ENCODE data around the gene CAD. TPM values are rescaled to one million over a fixed set of nuclear protein-coding genes. Genes with fewer than 3 reads are reported as not detected.

CAD gene
- total RNA-seq, 1 donor from 2014 or later, result 135 TPM

DNA sequence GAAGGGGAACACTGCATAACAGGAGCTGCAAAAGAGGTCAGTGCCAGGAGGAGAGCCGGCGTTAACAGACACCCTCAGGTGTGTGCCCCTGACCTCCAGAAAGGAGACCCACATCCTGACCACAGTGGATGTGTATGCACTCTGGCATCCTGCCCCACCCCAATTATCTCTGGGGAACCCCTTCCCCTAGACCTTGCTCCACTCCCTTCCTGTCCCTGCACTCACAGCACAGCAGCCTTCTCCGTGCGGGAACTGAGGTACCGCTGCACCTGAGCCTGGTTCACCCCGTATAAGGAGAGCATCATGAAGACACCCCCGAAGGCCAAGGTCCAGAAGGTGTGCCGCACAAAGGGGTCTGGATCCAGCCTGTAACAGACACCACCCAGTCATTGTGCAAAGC, 12.6 kb upstream of the CAD start:
- no peak for DNase-seq (ENCODE audit: low spot score)
- Mint-ChIP-seq H3K9me3 (no peaks in the 10 kb centered on the region), H3K27ac (peak overlapping the region; percentile 21)

DNA sequence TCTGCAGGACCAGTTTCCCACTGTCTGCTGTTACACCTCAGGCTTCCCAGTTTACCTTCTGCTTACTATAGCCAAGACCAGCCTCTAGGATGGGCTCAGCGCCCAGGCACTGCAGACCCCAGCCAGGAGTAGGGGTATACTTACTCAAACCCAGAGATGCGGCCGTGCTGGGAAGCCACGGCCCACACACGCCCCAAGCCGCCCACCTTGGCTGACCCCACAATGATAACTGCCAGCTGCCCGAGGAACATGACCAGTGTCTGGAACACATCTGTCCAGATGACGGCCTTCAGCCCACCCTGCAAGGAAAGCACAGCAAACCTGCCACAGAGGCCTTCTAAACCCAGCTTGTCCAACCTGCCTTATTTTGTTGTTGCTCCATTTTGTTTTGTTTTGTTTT, 12.0 kb upstream of the CAD start:
- intact Hi-C loops (cut with micrococcal nuclease), result no loop called here
- Mint-ChIP-seq H3K36me3 (ENCODE audit: low read depth) (peaks cover 54% of the 10 kb centered on the region), H3K9me3 (no peaks in the 10 kb centered on the region), H3K27ac (no peak overlapping the region), H3K4me3 (no peak overlapping the region), H3K4me1 (ENCODE audit: low read depth) (peaks cover 36% of the 10 kb centered on the region), H3K27me3 (ENCODE audit: insufficient read depth) (no peaks in the 10 kb centered on the region)
- DNase-seq (ENCODE audit: low spot score), result no peak

More for the DNA sequence above, 12.6 kb upstream of the CAD start:
- peaks cover 51% of the 10 kb centered on the region for H3K36me3 Mint-ChIP-seq (ENCODE audit: low read depth)
- H3K4me1 Mint-ChIP-seq (ENCODE audit: low read depth), result peaks cover 29% of the 10 kb centered on the region
- no peak overlapping the region for H3K4me3 Mint-ChIP-seq
- no peaks in the 10 kb centered on the region for H3K27me3 Mint-ChIP-seq (ENCODE audit: insufficient read depth)
- intact Hi-C loops (cut with micrococcal nuclease), result no loop called here

DNA sequence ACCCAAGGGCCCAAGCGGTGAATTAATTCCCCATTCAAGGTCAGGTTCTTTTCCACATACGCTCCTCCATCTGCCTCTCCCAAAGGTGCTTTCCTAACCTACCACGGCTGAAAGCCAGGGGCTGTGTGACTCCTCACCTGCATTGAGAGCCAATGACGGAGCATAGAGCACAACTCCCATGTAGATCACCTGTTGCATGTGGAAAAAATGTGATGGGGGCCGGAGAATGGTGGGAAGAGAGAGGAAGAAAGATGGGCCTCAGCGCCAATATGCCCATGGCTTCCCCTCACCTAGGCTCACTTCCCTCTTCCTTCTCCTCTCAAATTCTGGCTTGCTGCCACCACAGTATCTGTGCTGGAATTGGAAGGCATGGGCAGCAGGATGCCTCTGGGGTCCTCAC, 10.8 kb upstream of the CAD start:
- Mint-ChIP-seq H3K27ac (no peak overlapping the region), H3K4me1 (ENCODE audit: low read depth) (peaks cover 36% of the 10 kb centered on the region), H3K9me3 (no peaks in the 10 kb centered on the region), H3K36me3 (ENCODE audit: low read depth) (peaks cover 51% of the 10 kb centered on the region), H3K4me3 (no peak overlapping the region), H3K27me3 (ENCODE audit: insufficient read depth) (no peaks in the 10 kb centered on the region)
- intact Hi-C loops (cut with micrococcal nuclease), result no loop called here
- DNase-seq (ENCODE audit: low spot score), result no peak

DNA sequence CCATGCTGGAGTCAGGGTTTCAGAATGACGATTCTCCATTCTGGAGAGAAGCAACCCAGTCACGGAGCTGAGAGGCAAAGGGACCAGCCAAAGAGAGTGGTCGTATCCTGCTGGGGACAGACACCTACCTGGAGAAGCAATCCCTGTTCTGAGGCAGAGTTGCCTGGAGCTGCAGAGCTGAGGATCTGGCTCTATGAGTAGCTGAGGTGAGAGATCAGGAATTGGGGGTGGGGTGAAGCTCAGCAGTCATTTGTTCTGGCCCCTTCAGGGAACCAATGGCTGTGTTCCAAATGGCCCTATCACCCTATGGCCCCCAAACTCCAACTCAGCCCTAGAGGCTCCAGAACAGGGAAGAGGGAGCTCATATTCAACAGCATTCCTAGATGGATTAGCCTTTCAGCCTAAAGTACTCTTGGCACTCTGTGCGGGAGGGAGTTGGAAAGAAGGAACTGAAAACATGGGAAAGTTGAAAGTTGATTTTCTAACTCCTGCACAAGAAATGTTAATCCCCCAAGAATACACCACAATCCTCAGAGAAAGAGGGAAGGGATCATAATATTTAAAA, 8.6 kb upstream of the CAD start:
- Mint-ChIP-seq H3K27me3 (ENCODE audit: insufficient read depth) (no peaks in the 10 kb centered on the region), H3K4me1 (ENCODE audit: low read depth) (peaks cover 47% of the 10 kb centered on the region), H3K9me3 (no peaks in the 10 kb centered on the region), H3K4me3 (no peak overlapping the region), H3K27ac (no peak overlapping the region), H3K36me3 (ENCODE audit: low read depth) (peaks cover 50% of the 10 kb centered on the region)
- DNase-seq (ENCODE audit: low spot score), result no peak
- intact Hi-C loops (cut with micrococcal nuclease), result loop anchor here (1.0 kb wide), 1 partner anchor 10 kb away; no protein-coding TSS in a partner anchor

DNA sequence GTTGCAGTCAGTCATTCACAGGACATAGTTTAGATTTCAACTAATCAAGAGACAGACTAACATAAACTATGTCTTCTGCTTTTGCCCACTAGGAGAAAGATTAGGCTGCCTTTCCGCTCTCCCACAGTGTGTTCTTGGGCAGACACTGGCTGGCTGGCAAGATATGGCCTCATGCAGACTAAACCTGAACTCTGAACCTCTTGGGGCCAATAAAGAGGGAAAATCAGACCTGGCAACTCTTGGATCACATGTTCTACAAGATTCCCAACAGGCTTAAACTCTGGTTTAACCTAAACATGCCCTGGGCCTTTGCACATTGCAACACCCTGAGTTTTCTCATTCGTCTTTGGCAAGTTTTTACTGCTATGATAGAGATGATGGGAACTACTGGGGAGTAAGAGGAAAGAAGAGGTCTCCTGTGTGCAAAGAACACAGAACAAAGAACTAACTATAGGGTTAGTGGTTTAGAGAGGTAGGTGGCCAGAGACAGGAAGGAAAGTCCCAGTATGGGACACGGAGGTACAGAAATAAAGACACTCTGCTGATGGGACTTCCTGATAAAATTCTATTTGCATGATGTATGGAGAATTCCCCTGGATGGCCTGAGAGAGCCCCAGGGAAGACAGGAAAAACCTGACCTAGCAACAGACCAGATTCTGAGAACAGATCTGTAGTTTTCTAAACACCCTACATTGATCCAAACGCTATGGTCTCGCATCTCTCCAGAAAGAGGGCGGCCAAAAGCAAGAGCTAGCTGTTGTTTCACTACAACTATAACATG, 7.4 kb upstream of the CAD start:
- Mint-ChIP-seq H3K4me1 (ENCODE audit: low read depth) (peaks cover 50% of the 10 kb centered on the region), H3K27me3 (ENCODE audit: insufficient read depth) (no peaks in the 10 kb centered on the region), H3K9me3 (no peaks in the 10 kb centered on the region), H3K27ac (peak overlapping the region; percentile 19), H3K36me3 (ENCODE audit: low read depth) (peaks cover 49% of the 10 kb centered on the region), H3K4me3 (peak overlapping the region; percentile 65)
- DNase-seq (ENCODE audit: low spot score), result no peak
- intact Hi-C loops (cut with micrococcal nuclease), result loop anchor here (1.0 to 10.0 kb wide), 3 partner anchors 8 to 415 kb away; partner anchors contain the start of genes CCDC121, GPN1 and PPM1G

DNA sequence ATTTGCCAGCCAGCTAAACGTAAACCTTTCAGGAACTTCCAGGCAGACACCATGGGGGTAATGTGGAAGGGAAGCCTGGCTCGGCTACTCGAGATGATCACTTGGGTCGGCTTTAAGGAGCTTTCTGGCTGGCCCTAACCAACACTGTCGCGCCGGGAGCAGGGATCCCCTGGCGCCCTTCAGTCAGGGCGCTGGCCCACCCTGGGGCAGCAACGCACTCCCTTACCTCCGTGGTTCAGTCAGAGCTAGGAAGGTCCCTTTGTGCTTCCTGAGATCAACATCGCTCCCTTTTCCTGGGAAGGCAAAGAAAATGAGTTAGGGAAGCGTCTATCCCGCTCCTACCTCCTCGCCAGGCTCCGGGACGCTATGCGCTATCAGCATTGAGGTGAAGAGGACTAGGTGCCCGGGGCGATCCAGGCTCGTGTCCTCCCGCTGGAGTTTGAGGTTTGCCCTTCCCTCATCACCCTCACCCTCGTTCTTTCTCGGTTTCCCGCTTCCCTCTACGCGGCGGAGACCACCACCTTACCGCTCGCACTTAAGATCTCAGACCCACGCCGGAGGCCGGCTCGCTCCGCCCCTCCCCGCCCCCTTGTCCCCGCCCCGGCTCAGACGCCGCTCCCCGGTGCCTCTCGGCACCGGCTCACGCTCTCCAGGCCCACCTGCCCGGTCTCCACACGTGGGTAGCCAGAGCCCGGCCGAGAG, 5.8 kb upstream of the CAD start:
- no peak for DNase-seq (ENCODE audit: low spot score)
- Mint-ChIP-seq H3K36me3 (ENCODE audit: low read depth) (peaks cover 43% of the 10 kb centered on the region), H3K4me1 (ENCODE audit: low read depth) (peaks cover 47% of the 10 kb centered on the region), H3K4me3 (peak overlapping the region; percentile 91), H3K27me3 (ENCODE audit: insufficient read depth) (no peaks in the 10 kb centered on the region), H3K9me3 (no peaks in the 10 kb centered on the region), H3K27ac (peak overlapping the region; percentile 91)
- intact Hi-C loops (cut with micrococcal nuclease), result loop anchor here (1.0 to 10.0 kb wide), 3 partner anchors 160 to 413 kb away; partner anchors contain the start of genes AGBL5, CCDC121, GPN1 and PPM1G

DNA sequence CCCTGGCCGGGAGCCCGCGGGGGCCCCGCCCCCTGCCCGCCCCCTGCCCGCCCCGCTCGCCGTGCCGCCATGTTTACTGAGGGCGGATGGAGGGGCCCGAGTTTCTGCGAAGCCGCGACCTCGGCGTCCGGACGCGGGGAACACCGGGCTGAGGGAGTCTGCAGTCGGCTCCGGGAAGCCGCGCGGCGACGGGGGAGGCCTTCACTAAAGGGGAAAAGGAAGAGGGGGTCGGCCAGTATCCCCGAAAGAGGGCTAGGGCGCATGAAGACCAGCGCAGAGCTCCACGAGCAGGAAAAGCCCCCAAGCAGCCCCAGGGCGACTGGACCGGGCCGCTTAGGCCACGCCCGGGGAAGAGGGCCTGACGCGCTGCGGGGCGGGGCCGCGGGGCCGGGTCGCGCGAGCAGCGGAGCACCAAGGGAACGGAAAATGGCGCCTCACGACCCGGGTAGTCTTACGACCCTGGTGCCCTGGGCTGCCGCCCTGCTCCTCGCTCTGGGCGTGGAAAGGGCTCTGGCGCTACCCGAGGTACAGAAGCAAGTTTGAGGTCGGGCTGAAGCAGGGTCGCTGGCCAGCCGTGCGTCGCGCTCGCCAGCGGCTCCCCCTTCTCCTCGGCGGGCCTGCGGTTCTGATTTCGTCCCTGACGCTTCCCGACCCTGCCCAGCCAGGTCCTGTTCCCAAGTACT, 5.1 kb upstream of the CAD start, which contains the start of the genes ATRAID and SLC5A6:
Gene ATRAID, plus strand, starts transcription at position 99 of the 683 bp plus-strand sequence. Its CDS starts 328 bp downstream, at position 427.
Gene SLC5A6, minus strand, starts transcription at position 326 of the 683 bp plus-strand sequence. CDS start 4,618 bp downstream, outside the sequence.
- DNase-seq (ENCODE audit: low spot score), result peak; percentile 90
- Mint-ChIP-seq H3K4me1 (ENCODE audit: low read depth) (peaks cover 54% of the 10 kb centered on the region), H3K4me3 (peak within 1 kb of the TSS; percentile 99), H3K9me3 (no peaks in the 10 kb centered on the region), H3K27ac (peak within 1 kb of the TSS; percentile 100), H3K27me3 (ENCODE audit: insufficient read depth) (no peaks in the 10 kb centered on the region), H3K36me3 (ENCODE audit: low read depth) (peaks cover 46% of the 10 kb centered on the region)
- intact Hi-C loops (cut with micrococcal nuclease), result loop anchor here (1.0 to 10.0 kb wide), 12 partner anchors 51 to 451 kb away; partner anchors contain the start of genes AGBL5, CCDC121, GPN1 and GTF3C2

DNA sequence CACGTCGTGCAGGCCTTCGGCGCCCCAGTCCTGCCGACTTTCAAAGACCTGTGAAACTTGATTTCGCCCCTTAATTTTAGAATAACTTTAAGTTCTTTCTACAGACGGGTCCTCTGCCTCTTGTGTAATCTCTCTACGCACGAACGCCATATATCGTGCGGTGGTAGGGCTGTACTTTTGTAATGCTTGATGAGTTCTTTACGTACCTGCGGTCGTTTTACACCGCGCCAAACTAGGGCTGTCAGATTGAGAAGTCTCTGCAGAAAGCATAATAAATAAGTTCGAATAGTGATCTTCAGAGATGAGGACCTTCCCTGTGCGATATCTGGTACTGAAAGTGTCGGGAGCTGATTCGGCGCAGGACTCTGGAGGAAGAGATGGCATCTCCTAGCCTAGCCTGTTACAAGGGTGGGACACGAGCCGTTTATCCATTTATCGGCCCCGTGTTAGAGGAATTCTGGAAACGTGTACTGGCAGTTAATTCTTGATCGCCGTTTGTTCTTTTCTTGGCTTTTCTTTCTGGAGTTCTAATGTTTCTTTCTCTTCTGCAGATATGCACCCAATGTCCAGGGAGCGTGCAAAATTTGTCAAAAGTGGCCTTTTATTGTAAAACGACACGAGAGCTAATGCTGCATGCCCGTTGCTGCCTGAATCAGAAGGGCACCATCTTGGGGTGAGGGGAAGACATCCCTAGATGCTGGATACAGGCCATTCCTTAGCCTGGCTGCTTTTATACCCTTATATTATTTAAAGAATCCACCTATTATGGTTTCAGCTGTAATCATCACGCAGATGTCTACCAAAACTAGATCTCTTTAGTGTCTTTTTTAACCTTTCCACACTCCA, 4.3 kb upstream of the CAD start:
- Mint-ChIP-seq H3K4me3 (peak overlapping the region; percentile 99), H3K4me1 (ENCODE audit: low read depth) (peaks cover 60% of the 10 kb centered on the region), H3K27me3 (ENCODE audit: insufficient read depth) (no peaks in the 10 kb centered on the region), H3K27ac (peak overlapping the region; percentile 100), H3K36me3 (ENCODE audit: low read depth) (peaks cover 44% of the 10 kb centered on the region), H3K9me3 (no peaks in the 10 kb centered on the region)
- DNase-seq (ENCODE audit: low spot score), result peak; percentile 32
- intact Hi-C loops (cut with micrococcal nuclease), result loop anchor here (1.0 to 10.0 kb wide), 11 partner anchors 50 to 450 kb away; partner anchors contain the start of genes CCDC121, GPN1, GTF3C2 and KHK

DNA sequence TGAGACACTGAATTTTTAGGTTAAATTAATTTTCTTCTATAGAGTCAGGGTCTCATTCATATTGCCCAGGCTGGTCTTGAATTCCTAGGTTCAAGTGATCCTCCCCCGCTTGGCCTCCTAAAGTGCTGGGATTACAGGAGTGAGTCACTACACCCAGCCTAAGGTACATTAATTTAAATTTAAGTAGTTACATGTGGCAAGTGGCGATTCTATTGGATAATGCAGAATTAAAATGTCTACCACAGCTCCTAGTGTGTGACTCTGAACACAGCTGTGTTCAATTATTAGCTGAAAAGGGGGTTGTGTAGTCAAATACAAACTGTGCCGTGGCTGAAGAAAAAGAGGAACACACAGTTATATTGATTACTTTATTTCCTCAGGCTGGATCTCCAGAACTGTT, 2.2 kb upstream of the CAD start:
- Mint-ChIP-seq H3K36me3 (ENCODE audit: low read depth) (peaks cover 42% of the 10 kb centered on the region), H3K4me1 (ENCODE audit: low read depth) (peaks cover 53% of the 10 kb centered on the region), H3K27ac (no peak overlapping the region), H3K4me3 (no peak overlapping the region), H3K9me3 (no peaks in the 10 kb centered on the region), H3K27me3 (ENCODE audit: insufficient read depth) (no peaks in the 10 kb centered on the region)
- intact Hi-C loops (cut with micrococcal nuclease), result loop anchor here (5.0 to 10.0 kb wide), 5 partner anchors 190 to 973 kb away; partner anchors contain the start of genes CCDC121, CENPA, GPN1 and HADHA
- no peak for DNase-seq (ENCODE audit: low spot score)

DNA sequence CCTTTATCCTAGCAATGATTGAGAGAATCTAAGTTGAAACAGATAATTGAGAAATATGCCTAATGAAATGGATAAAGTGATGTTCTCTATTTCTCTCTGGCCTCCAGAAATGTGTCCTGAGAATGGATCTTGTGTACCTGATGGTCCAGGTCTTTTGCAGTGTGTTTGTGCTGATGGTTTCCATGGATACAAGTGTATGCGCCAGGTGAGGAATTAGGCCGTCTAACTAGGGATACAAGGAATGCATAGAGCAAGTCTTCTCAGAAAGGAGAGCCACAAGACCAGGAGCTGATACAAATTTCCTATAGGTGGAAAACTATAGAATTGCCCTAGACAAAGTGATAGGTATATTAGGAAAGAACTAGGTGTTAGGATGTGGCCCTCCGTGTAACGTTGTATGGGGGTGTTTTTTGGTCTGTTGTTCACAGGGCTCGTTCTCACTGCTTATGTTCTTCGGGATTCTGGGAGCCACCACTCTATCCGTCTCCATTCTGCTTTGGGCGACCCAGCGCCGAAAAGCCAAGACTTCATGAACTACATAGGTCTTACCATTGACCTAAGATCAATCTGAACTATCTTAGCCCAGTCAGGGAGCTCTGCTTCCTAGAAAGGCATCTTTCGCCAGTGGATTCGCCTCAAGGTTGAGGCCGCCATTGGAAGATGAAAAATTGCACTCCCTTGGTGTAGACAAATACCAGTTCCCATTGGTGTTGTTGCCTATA, 592 bp upstream of the CAD start:
- H3K4me1 Mint-ChIP-seq (ENCODE audit: low read depth), result peaks cover 58% of the 10 kb centered on the region
- intact Hi-C loops (cut with micrococcal nuclease), result loop anchor here (1.0 to 10.0 kb wide), 16 partner anchors 46 to 974 kb away; partner anchors contain the start of genes ABHD1, AGBL5, CCDC121 and CENPA
- no peaks in the 10 kb centered on the region for H3K27me3 Mint-ChIP-seq (ENCODE audit: insufficient read depth)
- peaks cover 48% of the 10 kb centered on the region for H3K36me3 Mint-ChIP-seq (ENCODE audit: low read depth)
- no peak for DNase-seq (ENCODE audit: low spot score)
- H3K4me3 Mint-ChIP-seq, result peak overlapping the region; percentile 98
- H3K9me3 Mint-ChIP-seq, result no peaks in the 10 kb centered on the region
- peak overlapping the region; percentile 91 for H3K27ac Mint-ChIP-seq

DNA sequence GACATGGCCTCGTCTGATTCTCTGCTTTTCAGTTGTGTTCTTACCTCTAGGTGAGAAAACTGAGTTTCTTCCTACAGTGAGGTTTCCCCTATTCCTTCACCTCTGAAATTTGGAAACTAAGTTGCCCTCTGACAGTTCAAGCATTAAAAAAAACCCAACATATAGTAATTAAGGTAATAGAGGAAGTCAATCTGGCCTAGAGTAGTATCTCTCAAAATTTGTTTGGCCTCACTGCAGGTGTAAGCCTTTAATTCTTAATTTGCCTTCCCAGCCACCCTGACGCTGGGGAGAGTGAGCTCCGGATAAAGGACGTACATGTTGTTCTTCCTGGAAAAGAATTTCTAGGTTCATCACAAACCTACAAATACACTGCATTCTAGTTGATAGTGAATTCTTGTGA, 1.4 kb downstream of the CAD start:
- DNase-seq (ENCODE audit: low spot score), result no peak
- no peaks in the 10 kb centered on the region for H3K27me3 Mint-ChIP-seq (ENCODE audit: insufficient read depth)
- H3K27ac Mint-ChIP-seq, result no peak overlapping the region
- H3K36me3 Mint-ChIP-seq (ENCODE audit: low read depth), result peaks cover 57% of the 10 kb centered on the region
- intact Hi-C loops (cut with micrococcal nuclease), result loop anchor here (1.0 to 10.0 kb wide), 6 partner anchors 9 to 976 kb away; partner anchors contain the start of genes CCDC121, CENPA, GPN1 and HADHA
- H3K4me3 Mint-ChIP-seq, result peak overlapping the region; percentile 98
- peaks cover 46% of the 10 kb centered on the region for H3K4me1 Mint-ChIP-seq (ENCODE audit: low read depth)
- no peaks in the 10 kb centered on the region for H3K9me3 Mint-ChIP-seq

Data from activated T-helper 1 cell treated with anti-CD3 and anti-CD28 coated beads, Interleukin-12 subunit alpha, Interleukin-12 subunit beta, Interleukin-2, Interleukin-4 antibody, amounts not matched to agents 30 ng/mL and 10 ng/mL and 1 ng/mL, durations not matched to agents 14 hours and 24 hours and 36 hours (primary cell).